GM12878 (cell line): ENCODE results near the gene THRB. TPM values are rescaled to one million over a fixed set of nuclear protein-coding genes. Genes with fewer than 3 reads are reported as not detected.

Experiments used
- ATAC-seq: fragments of 200-7000 bp; cut with Tn5 transposase; 3 replicates; pipeline ENCODE4 v1.9.1; 2020; ENCODE audit warnings: mild to moderate bottlenecking, moderate library complexity
- BruUV-seq: library from RNA; stranded (reverse); fragments of 400-500 nt; replicated peaks from 2 replicates; lab custom pipeline; 2021; lab: Mats Ljungman, UMichigan
- CTCF ChIA-PET: fragments of 300-600 bp; sonication (Branson Sonifier 250); formaldehyde crosslinking; extraction: SDS; loops from one replicate; lab custom pipeline; 2021; ENCODE audit warnings: inconsistent platforms; lab: Yijun Ruan, JAX
- POLR2A ChIA-PET: fragments of 350-600 bp; formaldehyde crosslinking; extraction: SDS; loops from one replicate; lab custom pipeline; 2021; ENCODE audit warnings: inconsistent platforms; lab: Charles Lee
- RAD21 ChIA-PET: fragments of 300-600 bp; sonication (Branson Sonifier 250); formaldehyde crosslinking; loops from one replicate; lab custom pipeline; 2023; ENCODE audit warnings: antibody characterized with exemption; ENCODE audit not compliant: unreplicated experiment; lab: Charles Lee
- SMC1A ChIA-PET: fragments of 300-600 bp; sonication (Branson Sonifier 250); formaldehyde crosslinking; loops from one replicate; lab custom pipeline; 2023; ENCODE audit not compliant: unreplicated experiment, uncharacterized antibody; lab: Charles Lee
- DNase-seq: peaks from one replicate; pipeline ENCODE4 v3.0.0-alpha.2; 2011; ENCODE audit warnings: low read depth, low spot score
- FAIRE-seq: peaks from 3 replicates; lab custom pipeline; 2011; peaks lifted over from hg19 to GRCh38; lab: Jason Lieb, UNC
- H2AFZ ChIP-seq: 2 replicates; pipeline ENCODE4 v1.6.0; 2011; ENCODE audit warnings: low read depth, low read length, control low read depth; ENCODE audit not compliant: control insufficient read depth
- H3K27ac ChIP-seq: 2 replicates; pipeline ENCODE4 v1.5.1; 2011; ENCODE audit warnings: control low read depth; ENCODE audit not compliant: control insufficient read depth, insufficient read depth
- H3K27me3 ChIP-seq, 2 experiments: replicated peaks in 1 of 2; 2 replicates each; pipeline versions ENCODE4 v1.6.0 to v1.6.1; 2011; ENCODE audit warnings: low read length in 1 of 2; ENCODE audit not compliant: control insufficient read depth in 2 of 2, insufficient read depth in 2 of 2
- H3K36me3 ChIP-seq, 2 experiments: 2 replicates each; pipeline ENCODE4 v1.5.1; 2011; ENCODE audit warnings: low read length in 1 of 2; ENCODE audit not compliant: control insufficient read depth in 2 of 2, insufficient read depth in 2 of 2
- H3K4me1 ChIP-seq: 2 replicates; pipeline ENCODE4 v1.6.1; 2011; ENCODE audit warnings: mild to moderate bottlenecking, low read length, moderate library complexity, mixed read lengths; ENCODE audit not compliant: control insufficient read depth, insufficient read depth
- H3K4me2 ChIP-seq: 2 replicates; pipeline ENCODE4 v1.6.0; 2011; ENCODE audit warnings: control low read depth; ENCODE audit not compliant: control insufficient read depth, insufficient read depth
- H3K4me3 ChIP-seq: fragments of 200-600 bp; sonication (generic); 2 replicates; pipeline ENCODE4 v1.5.1; 2016
- H3K79me2 ChIP-seq: 2 replicates; pipeline ENCODE4 v1.6.0; 2011; ENCODE audit warnings: low read length; ENCODE audit not compliant: control insufficient read depth, insufficient read depth
- H3K9ac ChIP-seq: 2 replicates; pipeline ENCODE4 v1.8.0; 2011; ENCODE audit warnings: low read length, control low read depth, mixed read lengths; ENCODE audit not compliant: control insufficient read depth, insufficient read depth
- H3K9me3 ChIP-seq: replicated peaks from 3 replicates; pipeline ENCODE4 v1.5.1; 2011; ENCODE audit warnings: mild to moderate bottlenecking, low read length; ENCODE audit not compliant: control insufficient read depth, insufficient read depth
- H4K20me1 ChIP-seq: 2 replicates; pipeline ENCODE4 v1.6.0; 2011; ENCODE audit not compliant: control insufficient read depth, insufficient read depth
- ASH2L ChIP-seq: fragments of 300-600, 200-600 bp; sonication (generic); IDR thresholded peaks from 2 replicates; pipeline ENCODE4 v1.6.1; 2017; ENCODE audit warnings: low read depth, mild to moderate bottlenecking, borderline replicate concordance
- CBFB ChIP-seq: IDR thresholded peaks from 2 replicates; pipeline ENCODE4 v1.6.1; 2016; ENCODE audit warnings: antibody characterized with exemption, low read depth
- CHD4 ChIP-seq: fragments of 200-600 bp; sonication (generic); IDR thresholded peaks from 2 replicates; pipeline ENCODE4 v1.6.1; 2016; ENCODE audit warnings: mild to moderate bottlenecking
- CREM ChIP-seq: IDR thresholded peaks from 2 replicates; pipeline ENCODE4 v1.6.1; 2014; ENCODE audit warnings: antibody characterized with exemption, low read depth
- ETV6 ChIP-seq, 2 experiments: fragments of 450-650 bp in 1 of 2; IDR thresholded peaks in 1 of 2; conservative IDR thresholded peaks in 1 of 2; 2 replicates each; pipeline ENCODE4 v1.6.1; 2014; ENCODE audit warnings: antibody characterized with exemption in 1 of 2, borderline replicate concordance in 1 of 2, low read depth in 1 of 2, mild to moderate bottlenecking in 1 of 2, moderate library complexity in 1 of 2
- HDAC2 ChIP-seq: fragments of 200-600 bp; sonication (generic); IDR thresholded peaks from 2 replicates; pipeline ENCODE4 v1.6.1; 2017
- KDM1A ChIP-seq: fragments of 200-600 bp; sonication (generic); IDR thresholded peaks from 2 replicates; pipeline ENCODE4 v1.6.1; 2016; ENCODE audit warnings: borderline replicate concordance
- KLF5 ChIP-seq: fragments of 450-650 bp; IDR thresholded peaks from 2 replicates; pipeline ENCODE4 v1.6.1; 2014; ENCODE audit warnings: mild to moderate bottlenecking; ENCODE audit not compliant: partially characterized antibody
- NBN ChIP-seq: fragments of 450-650 bp; IDR thresholded peaks from 2 replicates; pipeline ENCODE4 v1.6.1; 2016
- POLR2AphosphoS2 ChIP-seq: IDR thresholded peaks from 2 replicates; pipeline ENCODE4 v1.6.1; 2011; ENCODE audit warnings: low read depth, mild to moderate bottlenecking, low read length, improper control_type of control experiment, moderate library complexity
- RAD21 ChIP-seq: IDR thresholded peaks from 2 replicates; pipeline ENCODE4 v1.6.1; 2011; ENCODE audit warnings: mild to moderate bottlenecking, low read depth, low read length, moderate library complexity; ENCODE audit not compliant: insufficient read depth
- RBBP5 ChIP-seq: fragments of 200-600 bp; sonication (generic); conservative IDR thresholded peaks from 2 replicates; pipeline ENCODE4 v1.6.1; 2016
- RELA ChIP-seq: fragments of 450-650 bp; IDR thresholded peaks from 2 replicates; pipeline ENCODE4 v1.8.0; 2014; ENCODE audit warnings: borderline replicate concordance; ENCODE audit not compliant: partially characterized antibody
- SP1 ChIP-seq: IDR thresholded peaks from one replicate; pipeline ENCODE4 v1.6.1; 2011; ENCODE audit warnings: low read depth, low read length
- SREBF1 ChIP-seq: IDR thresholded peaks from 2 replicates; pipeline ENCODE4 v1.6.1; 2012; ENCODE audit warnings: mild to moderate bottlenecking, low read length
- SUPT20H ChIP-seq: IDR thresholded peaks from 2 replicates; pipeline ENCODE4 v1.6.1; 2011; ENCODE audit warnings: low read depth, mild to moderate bottlenecking, low read length, moderate library complexity, borderline replicate concordance; ENCODE audit not compliant: control insufficient read depth
- ZNF207 ChIP-seq: fragments of 450-650 bp; IDR thresholded peaks from 2 replicates; pipeline ENCODE4 v1.6.1; 2014; ENCODE audit warnings: antibody characterized with exemption, mild to moderate bottlenecking, borderline replicate concordance
- ZNF384 ChIP-seq: IDR thresholded peaks from 2 replicates; pipeline ENCODE4 v1.6.1; 2012; ENCODE audit warnings: low read depth, mild to moderate bottlenecking, low read length, improper control_type of control experiment, borderline replicate concordance
- ZSCAN29 ChIP-seq: fragments of 450-650 bp; IDR thresholded peaks from 2 replicates; pipeline ENCODE4 v1.6.1; 2017; ENCODE audit warnings: mild to moderate bottlenecking, moderate library complexity
- WGBS: methylation state at CpG from one replicate; pipeline ENCODE4 v1.1.6; 2016; ENCODE audit warnings: low lambda C conversion rate; ENCODE audit not compliant: insufficient replicate concordance, insufficient coverage; ENCODE audit errors: missing lambda C conversion rate; 5-methylcytosine and 5-hydroxymethylcytosine counted together
- in situ Hi-C: fragments of 300-500 bp; cut with MboI; formaldehyde crosslinking; loops from 9 replicates; pipeline ENCODE4 v1.14.3; 2018; ENCODE audit warnings: mixed read lengths
- intact Hi-C: fragments of 100-400 bp; cut with micrococcal nuclease; formaldehyde crosslinking; loops from one replicate; pipeline ENCODE4 v1.14.2; 2022; ENCODE audit not compliant: unreplicated experiment
- polyA plus RNA-seq, 11 experiments: library from polyadenylated mRNA; depleted of rRNA in 4 of 11; unstranded in 6 of 11; stranded (reverse) in 5 of 11; fragments of >200 nt; fragmentation: Nextera tagmentation in 4 of 11; fragmentation: Illumina TruSeq in 1 of 11; extraction: Ambion mirVana in 4 of 11; extraction: Trizol in 1 of 11; gene quantifications; 1 replicate in 1 of 11; 2 replicates in 10 of 11; pipeline versions ENCODE4 v1.2.1 to v1.2.3, GENCODE V29; 2011 to 2016; ENCODE audit warnings: inconsistent platforms in 2 of 11, missing spikeins in 2 of 11, low read depth in 1 of 11
- total RNA-seq, 4 experiments: library from RNA; depleted of rRNA in 3 of 4; stranded (reverse); fragments of >200 nt in 3 of 4; fragmentation: Illumina TruSeq in 1 of 4; extraction: Trizol in 1 of 4; gene quantifications; 2 replicates each; pipeline versions ENCODE4 v1.2.1 to v1.2.3, GENCODE V29; 2013 to 2021
- TF ChIP-seq, protein P1 (sequence below): fragments of 450-650 bp; IDR thresholded peaks from 2 replicates; pipeline ENCODE4 v1.6.1; 2017; ENCODE audit warnings: mild to moderate bottlenecking, moderate library complexity
- TF ChIP-seq, protein P2 (sequence below): fragments of 450-650 bp; IDR thresholded peaks from 2 replicates; pipeline ENCODE4 v1.6.1; 2017; ENCODE audit warnings: borderline replicate concordance

THRB gene
- total and polyA plus RNA-seq, 10 of the 15 experiments (the other 5 are each of a cell fraction or from before 2014, with no cell fraction given), result 0.05 TPM; not detected in 9

DNA sequence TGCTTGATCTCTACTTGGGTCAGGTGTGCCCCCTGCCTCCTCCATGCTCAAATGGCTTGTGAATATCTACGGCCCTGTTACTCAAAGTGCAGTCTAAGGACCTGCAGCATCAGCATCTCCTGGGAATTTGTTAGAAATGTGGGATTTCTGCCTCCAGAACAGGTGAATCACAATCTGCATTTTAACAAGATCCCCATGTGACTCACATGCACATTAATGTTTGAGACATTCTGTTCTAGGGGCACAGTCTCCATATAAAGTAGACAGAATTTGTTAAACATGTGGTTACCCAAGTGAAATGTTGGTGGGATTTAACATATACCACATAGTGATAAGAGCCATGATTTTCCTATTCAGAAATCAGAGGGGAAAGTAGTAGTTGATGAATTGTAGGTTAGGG, 293.3 kb downstream of the THRB start (continued):
- TF ChIP-seq RELA, result no peak

DNA sequence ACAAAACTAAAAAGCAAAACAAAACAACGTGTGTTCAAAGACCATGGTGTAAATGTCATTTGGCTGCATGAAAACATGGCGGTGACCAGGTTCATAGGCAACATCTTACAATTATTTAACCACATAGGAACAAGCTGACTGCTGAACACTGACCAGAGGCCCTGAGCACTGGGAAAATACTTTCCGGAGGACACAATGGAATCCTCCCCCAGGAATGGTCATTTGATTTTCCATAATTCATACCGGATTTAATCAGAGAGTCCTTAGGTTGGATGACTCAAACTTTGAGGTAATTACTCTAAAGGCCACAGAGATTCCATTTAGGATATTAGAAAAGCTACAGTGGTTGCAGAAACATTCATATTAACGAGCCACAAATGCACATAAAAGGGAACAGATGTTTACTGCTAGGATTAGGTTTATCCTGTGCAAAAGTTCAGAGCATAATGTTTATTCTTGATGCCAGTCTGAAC, 294.8 kb downstream of the THRB start:
- Histone ChIP-seq H4K20me1 (no peaks in the 10 kb centered on the region), H3K4me3 (no peak overlapping the region), H3K9ac (no peak overlapping the region), H3K79me2 (no peaks in the 10 kb centered on the region), H3K4me1 (no peaks in the 10 kb centered on the region), H3K27me3 (peaks cover 0 to 4% of the 10 kb centered on the region in 2 experiments; a peak in 1 of 4 replicates), H2AFZ (no peak overlapping the region), H3K36me3 (no peaks in the 10 kb centered on the region), H3K27ac (no peak overlapping the region), H3K4me2 (no peak overlapping the region), H3K9me3 (no peaks in the 10 kb centered on the region)
- DNase-seq (no peak), FAIRE-seq (no peak), ATAC-seq (no peak)
- ChIA-PET CTCF (no interaction called here), RAD21 (no interaction called here), POLR2A (no interaction called here), SMC1A (no interaction called here)
- no peak for TF ChIP-seq POLR2AphosphoS2
- no peak for TF ChIP-seq RBBP5
- no peak for TF ChIP-seq RAD21
- no peak for TF ChIP-seq SUPT20H
- TF ChIP-seq CBFB, result no peak
- no peak for TF ChIP-seq NBN
- TF ChIP-seq ZSCAN29, result no peak
- TF ChIP-seq, protein P1, sequence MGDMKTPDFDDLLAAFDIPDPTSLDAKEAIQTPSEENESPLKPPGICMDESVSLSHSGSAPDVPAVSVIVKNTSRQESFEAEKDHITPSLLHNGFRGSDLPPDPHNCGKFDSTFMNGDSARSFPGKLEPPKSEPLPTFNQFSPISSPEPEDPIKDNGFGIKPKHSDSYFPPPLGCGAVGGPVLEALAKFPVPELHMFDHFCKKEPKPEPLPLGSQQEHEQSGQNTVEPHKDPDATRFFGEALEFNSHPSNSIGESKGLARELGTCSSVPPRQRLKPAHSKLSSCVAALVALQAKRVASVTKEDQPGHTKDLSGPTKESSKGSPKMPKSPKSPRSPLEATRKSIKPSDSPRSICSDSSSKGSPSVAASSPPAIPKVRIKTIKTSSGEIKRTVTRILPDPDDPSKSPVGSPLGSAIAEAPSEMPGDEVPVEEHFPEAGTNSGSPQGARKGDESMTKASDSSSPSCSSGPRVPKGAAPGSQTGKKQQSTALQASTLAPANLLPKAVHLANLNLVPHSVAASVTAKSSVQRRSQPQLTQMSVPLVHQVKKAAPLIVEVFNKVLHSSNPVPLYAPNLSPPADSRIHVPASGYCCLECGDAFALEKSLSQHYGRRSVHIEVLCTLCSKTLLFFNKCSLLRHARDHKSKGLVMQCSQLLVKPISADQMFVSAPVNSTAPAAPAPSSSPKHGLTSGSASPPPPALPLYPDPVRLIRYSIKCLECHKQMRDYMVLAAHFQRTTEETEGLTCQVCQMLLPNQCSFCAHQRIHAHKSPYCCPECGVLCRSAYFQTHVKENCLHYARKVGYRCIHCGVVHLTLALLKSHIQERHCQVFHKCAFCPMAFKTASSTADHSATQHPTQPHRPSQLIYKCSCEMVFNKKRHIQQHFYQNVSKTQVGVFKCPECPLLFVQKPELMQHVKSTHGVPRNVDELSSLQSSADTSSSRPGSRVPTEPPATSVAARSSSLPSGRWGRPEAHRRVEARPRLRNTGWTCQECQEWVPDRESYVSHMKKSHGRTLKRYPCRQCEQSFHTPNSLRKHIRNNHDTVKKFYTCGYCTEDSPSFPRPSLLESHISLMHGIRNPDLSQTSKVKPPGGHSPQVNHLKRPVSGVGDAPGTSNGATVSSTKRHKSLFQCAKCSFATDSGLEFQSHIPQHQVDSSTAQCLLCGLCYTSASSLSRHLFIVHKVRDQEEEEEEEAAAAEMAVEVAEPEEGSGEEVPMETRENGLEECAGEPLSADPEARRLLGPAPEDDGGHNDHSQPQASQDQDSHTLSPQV, result no peak
- no peak for TF ChIP-seq ZNF207
- no peak for TF ChIP-seq ZNF384
- TF ChIP-seq KLF5, result no peak
- TF ChIP-seq ETV6 (conservative IDR thresholded peaks at IDR 0.05 in 1 of 2, IDR thresholded peaks at IDR 0.05 in 1 of 2; ENCODE audit: borderline replicate concordance in 1 of 2, low read depth in 1 of 2), result no peak
- TF ChIP-seq ASH2L, result no peak
- TF ChIP-seq, protein P2, sequence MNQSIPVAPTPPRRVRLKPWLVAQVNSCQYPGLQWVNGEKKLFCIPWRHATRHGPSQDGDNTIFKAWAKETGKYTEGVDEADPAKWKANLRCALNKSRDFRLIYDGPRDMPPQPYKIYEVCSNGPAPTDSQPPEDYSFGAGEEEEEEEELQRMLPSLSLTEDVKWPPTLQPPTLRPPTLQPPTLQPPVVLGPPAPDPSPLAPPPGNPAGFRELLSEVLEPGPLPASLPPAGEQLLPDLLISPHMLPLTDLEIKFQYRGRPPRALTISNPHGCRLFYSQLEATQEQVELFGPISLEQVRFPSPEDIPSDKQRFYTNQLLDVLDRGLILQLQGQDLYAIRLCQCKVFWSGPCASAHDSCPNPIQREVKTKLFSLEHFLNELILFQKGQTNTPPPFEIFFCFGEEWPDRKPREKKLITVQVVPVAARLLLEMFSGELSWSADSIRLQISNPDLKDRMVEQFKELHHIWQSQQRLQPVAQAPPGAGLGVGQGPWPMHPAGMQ, result no peak
- no peak for TF ChIP-seq CREM
- TF ChIP-seq SREBF1, result no peak
- no peak for TF ChIP-seq KDM1A
- no peak for TF ChIP-seq CHD4
- TF ChIP-seq HDAC2, result no peak
- no peak for TF ChIP-seq SP1
- in situ Hi-C loops (no loop called here), intact Hi-C loops (no loop called here)
- WGBS, result 21% methylated on average over 5 of the region's 5 CpGs
- no TSS peak for BruUV-seq
